Activated T-helper 1 cell treated with Interleukin-2 at 50 U/mL for 16 hours (primary cell): ENCODE data around the gene TNIP3.
"Not testable (repeated sequence)": the region's sequence is repeated elsewhere in the genome, so short reads cannot be mapped to it uniquely, and the experiment has no call there.

Source experiments
- DNase-seq: peaks from one replicate; pipeline ENCODE4 v3.0.0-alpha.2; 2020; ENCODE audit warnings: low read depth

The TNIP3 gene

GRCh38 chr4:121164291-121164690 is at the start of gene TNIP3:
TSS of gene TNIP3 (minus strand) at chr4:121164321. CDS start at chr4:121164125, 196 bp downstream.
- no peak for DNase-seq

- DNase-seq, result no peak
These were observed 48.7 kb upstream of the TNIP3 start for GRCh38 chr4:121212806-121213205.

- DNase-seq, result no peak
These were observed 45.0 kb upstream of the TNIP3 start for GRCh38 chr4:121209171-121209570.

- no peak for DNase-seq
These were observed 44.3 kb upstream of the TNIP3 start for GRCh38 chr4:121208244-121209007.

- not testable (repeated sequence) for DNase-seq
These were observed 41.7 kb upstream of the TNIP3 start for GRCh38 chr4:121205777-121206176.

GRCh38 chr4:121200795-121201472 is 36.8 kb upstream of the TNIP3 start:
- DNase-seq, result no peak

- peak; percentile 1 for DNase-seq
These were observed 35.8 kb upstream of the TNIP3 start for GRCh38 chr4:121199742-121200561.

GRCh38 chr4:121198251-121198650 is 34.1 kb upstream of the TNIP3 start:
- no peak for DNase-seq

- DNase-seq, result no peak
These were observed 31.5 kb upstream of the TNIP3 start for GRCh38 chr4:121195649-121196048.

- DNase-seq, result no peak
These were observed 28.4 kb upstream of the TNIP3 start for GRCh38 chr4:121192480-121192879.

GRCh38 chr4:121192013-121192412 is 27.9 kb upstream of the TNIP3 start:
- no peak for DNase-seq

GRCh38 chr4:121191361-121191760 is 27.2 kb upstream of the TNIP3 start:
- DNase-seq, result no peak

GRCh38 chr4:121190389-121190788 is 26.3 kb upstream of the TNIP3 start:
- no peak for DNase-seq

GRCh38 chr4:121189326-121190215 is 25.4 kb upstream of the TNIP3 start:
- peak; percentile 29 for DNase-seq

- DNase-seq, result no peak
These were observed 23.1 kb upstream of the TNIP3 start for GRCh38 chr4:121187206-121187605.

GRCh38 chr4:121185960-121186359 is 21.8 kb upstream of the TNIP3 start:
- no peak for DNase-seq

GRCh38 chr4:121183989-121184388 is 19.9 kb upstream of the TNIP3 start:
- DNase-seq, result no peak

GRCh38 chr4:121183361-121183760 is 19.2 kb upstream of the TNIP3 start:
- no peak for DNase-seq

GRCh38 chr4:121182296-121182695 is 18.2 kb upstream of the TNIP3 start:
- DNase-seq, result no peak

- DNase-seq, result no peak
These were observed 17.4 kb upstream of the TNIP3 start for GRCh38 chr4:121181493-121181892.

- DNase-seq, result no peak
These were observed 16.4 kb upstream of the TNIP3 start for GRCh38 chr4:121180558-121180957.
